Fibroblast of pulmonary artery (primary cell): ENCODE measurements around the gene LRMDA.
"Not testable (repeated sequence)": the region's sequence is repeated elsewhere in the genome, so short reads cannot be mapped to it uniquely, and the experiment has no call there.

ENCODE experiments used
- DNase-seq: peaks from one replicate; pipeline ENCODE4 v3.0.0-alpha.2; 2010; ENCODE audit warnings: low read depth
- H3K4me3 ChIP-seq: replicated peaks from 2 replicates; pipeline ENCODE4 v1.5.1; 2011; ENCODE audit warnings: low read depth, mild to moderate bottlenecking, control low read depth, low read length, moderate library complexity
- CTCF ChIP-seq: IDR thresholded peaks from 2 replicates; pipeline ENCODE4 v1.5.1; 2011; ENCODE audit warnings: mild to moderate bottlenecking, control low read depth, low read length, inconsistent platforms; ENCODE audit errors: missing control alignments

Gene LRMDA

GRCh38 chr10:75616076-75616475, 184.7 kb downstream of the LRMDA start:
- no peak overlapping the region for H3K4me3 ChIP-seq
- no peak for TF ChIP-seq CTCF
- no peak for DNase-seq

DNA sequence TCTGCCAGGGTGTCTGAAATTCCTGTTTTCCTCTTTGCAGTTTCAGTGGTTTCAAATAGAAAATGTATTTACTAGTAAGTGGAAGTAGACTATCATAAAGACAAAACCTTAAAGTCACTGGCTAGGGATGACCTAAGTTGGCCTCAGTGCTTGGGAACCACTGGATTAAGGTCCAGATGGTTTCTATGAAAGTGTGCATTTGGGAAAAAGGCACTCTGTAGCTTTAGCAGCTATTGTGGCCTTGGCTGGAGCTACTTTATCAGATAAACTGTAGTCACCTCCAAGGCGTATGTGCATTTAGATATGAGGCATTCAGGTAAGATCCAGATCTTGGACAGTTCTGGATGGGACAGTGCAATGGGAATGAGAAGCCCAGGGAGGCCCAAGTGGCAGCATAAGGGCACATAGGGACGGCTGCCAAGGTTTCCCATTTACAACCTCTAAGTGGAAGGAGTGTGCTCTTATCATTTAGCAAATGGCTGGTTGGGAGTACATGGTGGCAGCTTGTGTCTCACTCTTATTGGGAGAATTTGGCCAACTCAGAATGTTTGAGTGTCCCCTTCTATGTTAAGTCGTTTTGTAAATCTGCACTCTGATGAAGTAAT, 185.6 kb downstream of the LRMDA start:
- H3K4me3 ChIP-seq, result no peak overlapping the region
- no peak for DNase-seq
- TF ChIP-seq CTCF, result no peak

DNA sequence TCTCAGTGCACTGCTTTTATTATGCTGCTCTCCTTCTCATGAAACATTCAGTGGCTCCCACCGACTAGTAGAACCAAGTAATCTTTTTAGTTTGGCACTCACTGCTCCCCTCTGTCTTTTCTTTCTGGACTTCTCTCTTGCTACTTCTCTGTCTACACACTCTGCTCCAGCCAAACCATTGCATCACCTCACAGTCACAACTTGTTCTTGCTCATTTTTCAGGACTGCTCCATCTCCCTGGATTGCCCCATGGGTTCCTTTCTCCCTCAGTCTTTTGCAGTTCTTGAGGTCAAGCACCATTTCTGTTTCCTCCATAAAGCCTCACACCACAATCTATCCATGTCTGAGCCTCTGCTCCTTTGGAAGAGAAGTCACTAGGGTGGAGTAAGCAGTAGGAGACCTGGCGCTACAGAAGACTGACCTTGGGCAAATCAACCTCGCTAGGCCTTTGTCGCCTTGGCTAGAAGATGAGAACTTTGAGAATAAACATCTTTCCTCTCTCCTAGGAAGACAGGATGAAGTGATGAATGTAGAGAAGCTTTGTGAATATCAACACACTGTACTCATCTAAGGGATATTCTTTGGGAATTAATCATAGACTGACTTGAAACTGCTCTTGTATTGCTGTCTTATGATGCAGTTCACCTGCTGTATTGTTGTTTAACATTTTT, 186.2 kb downstream of the LRMDA start:
- no peak overlapping the region for H3K4me3 ChIP-seq
- no peak for TF ChIP-seq CTCF
- DNase-seq, result peak; percentile 2

GRCh38 chr10:75619635-75620034, 188.2 kb downstream of the LRMDA start:
- no peak for TF ChIP-seq CTCF
- H3K4me3 ChIP-seq, result no peak overlapping the region
- no peak for DNase-seq

GRCh38 chr10:75620356-75620755, 188.9 kb downstream of the LRMDA start:
- H3K4me3 ChIP-seq, result no peak overlapping the region
- no peak for DNase-seq
- TF ChIP-seq CTCF, result no peak

DNA sequence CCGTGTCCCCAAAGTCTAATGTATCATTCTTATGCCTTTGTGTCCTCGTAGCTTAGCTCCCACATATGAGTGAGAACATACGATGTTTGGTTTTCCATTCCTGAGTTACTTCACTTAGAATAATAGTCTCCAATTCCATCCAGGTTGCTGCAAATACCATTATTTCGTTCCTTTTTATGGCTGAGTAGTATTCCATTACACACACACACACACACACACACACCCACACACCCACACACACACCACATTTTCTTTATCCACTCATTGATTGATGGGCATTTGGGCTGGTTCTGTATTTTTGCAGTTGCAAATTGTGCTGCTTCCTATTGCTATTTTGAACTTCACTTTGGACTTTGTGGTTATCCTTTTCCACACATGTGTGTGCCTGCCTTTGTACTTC, 189.6 kb downstream of the LRMDA start:
- not testable (repeated sequence) for H3K4me3 ChIP-seq, DNase-seq

GRCh38 chr10:75622503-75622902, 191.1 kb downstream of the LRMDA start:
- DNase-seq, result no peak
- no peak overlapping the region for H3K4me3 ChIP-seq
- TF ChIP-seq CTCF, result no peak
